IMR-90 (cell line): ENCODE data around the gene MAGI2.

Source experiments
- BHLHE40 ChIP-seq: fragments of 150-350 bp; IDR thresholded peaks from 2 replicates; pipeline ENCODE4 v1.6.1; 2016; ENCODE audit warnings: mild to moderate bottlenecking, low read depth, low read length
- CEBPB ChIP-seq: IDR thresholded peaks from 2 replicates; pipeline ENCODE4 v1.6.1; 2012; ENCODE audit warnings: low read depth, low read length, improper control_type of control experiment
- FOS ChIP-seq: fragments of 150-350 bp; IDR thresholded peaks from 2 replicates; pipeline ENCODE4 v1.6.1; 2016; ENCODE audit warnings: low read depth, low read length
- NFE2L2 ChIP-seq: fragments of 150-350 bp; IDR thresholded peaks from 2 replicates; pipeline ENCODE4 v1.6.1; 2016; ENCODE audit warnings: low read depth, mild to moderate bottlenecking, low read length
- POLR2A ChIP-seq: IDR thresholded peaks from 2 replicates; pipeline ENCODE4 v1.6.1; 2012; ENCODE audit warnings: mild to moderate bottlenecking, low read depth, low read length
- RAD21 ChIP-seq: IDR thresholded peaks from 2 replicates; pipeline ENCODE4 v1.6.1; 2012; ENCODE audit warnings: low read length, improper control_type of control experiment
- RCOR1 ChIP-seq: IDR thresholded peaks from 2 replicates; pipeline ENCODE4 v1.6.1; 2012; ENCODE audit warnings: mild to moderate bottlenecking, low read length, improper control_type of control experiment; ENCODE audit not compliant: insufficient replicate concordance
- RFX5 ChIP-seq: IDR thresholded peaks from 2 replicates; pipeline ENCODE4 v1.8.0; 2012; ENCODE audit warnings: low read depth, mild to moderate bottlenecking, low read length, moderate library complexity
- SMC3 ChIP-seq: fragments of 150-350 bp; IDR thresholded peaks from 2 replicates; pipeline ENCODE4 v1.6.1; 2016; ENCODE audit warnings: low read depth, mild to moderate bottlenecking, antibody characterized with exemption, low read length, moderate library complexity
- TF ChIP-seq, protein P1 (sequence below): conservative IDR thresholded peaks from 2 replicates; pipeline ENCODE4 v1.5.1; 2012; ENCODE audit warnings: mild to moderate bottlenecking, low read depth, low read length, improper control_type of control experiment
- TF ChIP-seq, protein P2 (sequence below): fragments of 150-350 bp; IDR thresholded peaks from 2 replicates; pipeline ENCODE4 v1.6.1; 2016; ENCODE audit warnings: low read depth, mild to moderate bottlenecking, low read length, moderate library complexity, borderline replicate concordance

DNA sequence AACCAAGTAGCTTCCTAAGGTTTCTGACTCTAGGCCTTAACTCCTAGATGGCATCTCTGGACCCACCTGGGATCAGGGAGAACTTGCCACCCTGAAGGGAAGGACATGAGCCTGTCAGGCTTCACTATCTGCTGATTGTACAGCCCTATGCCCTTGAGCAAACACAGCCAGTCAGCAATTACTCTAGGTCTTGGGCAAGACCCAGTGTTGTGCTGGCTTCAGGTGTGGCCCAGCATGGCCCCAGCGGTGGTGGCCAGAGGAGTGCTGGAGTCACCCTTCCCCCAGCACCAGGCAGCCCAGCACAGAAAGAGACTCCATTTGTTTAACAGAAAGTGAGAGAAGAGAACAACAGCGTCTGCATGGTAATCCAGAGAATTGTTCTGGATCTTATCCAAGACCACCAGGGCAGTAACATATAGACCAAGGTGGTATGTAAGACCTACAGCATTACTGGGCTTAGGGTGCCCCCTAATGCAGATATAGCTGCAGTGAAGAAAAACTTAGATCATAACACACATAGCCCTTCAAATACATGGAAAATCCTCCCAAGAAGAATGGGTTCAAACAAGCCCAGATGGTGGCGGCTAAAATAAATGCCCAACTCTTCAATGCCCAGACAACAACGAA lies 207.7 kb downstream of the MAGI2 start:
- TF ChIP-seq BHLHE40 = no peak
- TF ChIP-seq, protein P1, sequence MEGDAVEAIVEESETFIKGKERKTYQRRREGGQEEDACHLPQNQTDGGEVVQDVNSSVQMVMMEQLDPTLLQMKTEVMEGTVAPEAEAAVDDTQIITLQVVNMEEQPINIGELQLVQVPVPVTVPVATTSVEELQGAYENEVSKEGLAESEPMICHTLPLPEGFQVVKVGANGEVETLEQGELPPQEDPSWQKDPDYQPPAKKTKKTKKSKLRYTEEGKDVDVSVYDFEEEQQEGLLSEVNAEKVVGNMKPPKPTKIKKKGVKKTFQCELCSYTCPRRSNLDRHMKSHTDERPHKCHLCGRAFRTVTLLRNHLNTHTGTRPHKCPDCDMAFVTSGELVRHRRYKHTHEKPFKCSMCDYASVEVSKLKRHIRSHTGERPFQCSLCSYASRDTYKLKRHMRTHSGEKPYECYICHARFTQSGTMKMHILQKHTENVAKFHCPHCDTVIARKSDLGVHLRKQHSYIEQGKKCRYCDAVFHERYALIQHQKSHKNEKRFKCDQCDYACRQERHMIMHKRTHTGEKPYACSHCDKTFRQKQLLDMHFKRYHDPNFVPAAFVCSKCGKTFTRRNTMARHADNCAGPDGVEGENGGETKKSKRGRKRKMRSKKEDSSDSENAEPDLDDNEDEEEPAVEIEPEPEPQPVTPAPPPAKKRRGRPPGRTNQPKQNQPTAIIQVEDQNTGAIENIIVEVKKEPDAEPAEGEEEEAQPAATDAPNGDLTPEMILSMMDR = no peak
- no peak for TF ChIP-seq RFX5
- TF ChIP-seq, protein P2, sequence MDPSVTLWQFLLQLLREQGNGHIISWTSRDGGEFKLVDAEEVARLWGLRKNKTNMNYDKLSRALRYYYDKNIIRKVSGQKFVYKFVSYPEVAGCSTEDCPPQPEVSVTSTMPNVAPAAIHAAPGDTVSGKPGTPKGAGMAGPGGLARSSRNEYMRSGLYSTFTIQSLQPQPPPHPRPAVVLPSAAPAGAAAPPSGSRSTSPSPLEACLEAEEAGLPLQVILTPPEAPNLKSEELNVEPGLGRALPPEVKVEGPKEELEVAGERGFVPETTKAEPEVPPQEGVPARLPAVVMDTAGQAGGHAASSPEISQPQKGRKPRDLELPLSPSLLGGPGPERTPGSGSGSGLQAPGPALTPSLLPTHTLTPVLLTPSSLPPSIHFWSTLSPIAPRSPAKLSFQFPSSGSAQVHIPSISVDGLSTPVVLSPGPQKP = no peak
- no peak for TF ChIP-seq POLR2A
- TF ChIP-seq RCOR1 = no peak
- TF ChIP-seq RAD21 = no peak
- TF ChIP-seq NFE2L2 = no peak
- no peak for TF ChIP-seq CEBPB
- no peak for TF ChIP-seq FOS
- TF ChIP-seq SMC3 = no peak
